Left lung (tissue), 10 donors: ENCODE measurements around the gene AMH. TPM values are rescaled to one million over a fixed set of nuclear protein-coding genes. Genes with fewer than 3 reads are reported as not detected.

Source experiments
- ATAC-seq: fragments of 200-7000 bp; cut with Tn5 transposase; one replicate; pipeline ENCODE4 v1.9.1; 2020; ENCODE audit warnings: moderate library complexity
- DNase-seq, 4 donors: peaks; one replicate each; pipeline ENCODE4 v3.0.0-alpha.2; 2013 to 2020
- H3K27ac ChIP-seq, 2 donors: fragments of 200-600 bp; sonication (generic) in 1 of 2; one replicate each; pipeline versions ENCODE4 v1.5.0 to v1.8.0; 2020 to 2021
- H3K27me3 ChIP-seq, 2 donors: fragments of 200-600 bp; sonication (generic) in 1 of 2; one replicate each; pipeline versions ENCODE4 v1.5.0 to v1.8.0; 2020 to 2021
- H3K36me3 ChIP-seq, 2 donors: fragments of 200-600 bp; sonication (generic) in 1 of 2; one replicate each; pipeline versions ENCODE4 v1.5.0 to v1.8.0; 2020 to 2021
- H3K4me1 ChIP-seq, 2 donors: fragments of 200-600 bp; one replicate each; pipeline ENCODE4 v1.8.0; 2021
- H3K4me3 ChIP-seq, 2 donors: fragments of 200-600 bp; sonication (generic) in 1 of 2; one replicate each; pipeline versions ENCODE4 v1.5.0 to v1.8.0; 2020 to 2021; ENCODE audit warnings: mild to moderate bottlenecking in 1 of 2
- H3K9me3 ChIP-seq, 2 donors: fragments of 200-600 bp; sonication (generic) in 1 of 2; one replicate each; pipeline versions ENCODE4 v1.5.0 to v1.8.0; 2020 to 2021
- CTCF ChIP-seq, 2 donors: fragments of 200-600 bp; sonication (generic) in 1 of 2; IDR thresholded peaks; one replicate each; pipeline versions ENCODE4 v1.5.0 to v1.8.0; 2021; ENCODE audit warnings: antibody characterized with exemption in 2 of 2
- intact Hi-C, 2 donors: fragments of 100-400 bp; cut with DNase I; formaldehyde crosslinking; loops; one replicate each; pipeline versions ENCODE4 v1.11.2 to v1.14.2; 2022
- polyA plus RNA-seq, 6 donors: library from polyadenylated mRNA; unstranded; fragments of 120-200 nt; gene quantifications; one replicate each; pipeline ENCODE4 v1.2.1, GENCODE V29; 2013; ENCODE audit not compliant: insufficient read length in 6 of 6
- total RNA-seq, 2 donors: library from RNA; stranded (reverse); fragmentation: NEBNext Ultra II Directional; extraction: Animal tissue kit (Norgen Biotek cat#: 25700); gene quantifications; one replicate each; pipeline ENCODE4 v1.2.1, GENCODE V29; 2021
- donor health status: DM: no; HTN: yes; CAD: no.
- donor health status: DM: no; HTN: no; CAD: no.

AMH gene
- total and polyA plus RNA-seq, 8 donors = 0.13 to 3.7 (median 1.2) TPM

- no peak for TF ChIP-seq CTCF (IDR thresholded peaks at IDR 0.05)
- H3K4me3 ChIP-seq = no peak overlapping the region
- ATAC-seq (no peak), DNase-seq (peak in 1 of 4 donors; percentile 78)
- peaks cover 17 to 91% of the 10 kb centered on the region in 2 donors for H3K4me1 ChIP-seq
- H3K27me3 ChIP-seq = peaks cover 44 to 60% of the 10 kb centered on the region in 2 donors
- H3K36me3 ChIP-seq = no peaks in the 10 kb centered on the region
- intact Hi-C loops = no loop called here
- peak overlapping the region in 1 of 2 donors; percentile 96 for H3K27ac ChIP-seq
- no peaks in the 10 kb centered on the region for H3K9me3 ChIP-seq
These were observed 39.3 kb downstream of the AMH start for GRCh38 chr19:2288338-2288817.

- Histone ChIP-seq H3K4me3 (peak overlapping the region in 1 of 2 donors; percentile 69), H3K27me3 (peaks cover 44 to 66% of the 10 kb centered on the region in 2 donors), H3K9me3 (no peaks in the 10 kb centered on the region), H3K36me3 (peaks cover 0 to 5% of the 10 kb centered on the region in 2 donors), H3K27ac (peak overlapping the region; percentile 36 to 96), H3K4me1 (peaks cover 17 to 89% of the 10 kb centered on the region in 2 donors)
- intact Hi-C loops = no loop called here
- peak in 1 of 4 donors; percentile 82 for DNase-seq
- ATAC-seq = no peak
- TF ChIP-seq CTCF (IDR thresholded peaks at IDR 0.05) = no peak
These were observed 39.9 kb downstream of the AMH start for GRCh38 chr19:2288818-2289713.

- H3K27ac ChIP-seq = peak overlapping the region; percentile 36 to 96
- H3K36me3 ChIP-seq = peaks cover 0 to 6% of the 10 kb centered on the region in 2 donors
- no peak for TF ChIP-seq CTCF (IDR thresholded peaks at IDR 0.05)
- intact Hi-C loops = no loop called here
- ATAC-seq = peak; percentile 59
- peak overlapping the region; percentile 27 to 69 for H3K4me3 ChIP-seq
- no peaks in the 10 kb centered on the region for H3K9me3 ChIP-seq
- peaks cover 17 to 89% of the 10 kb centered on the region in 2 donors for H3K4me1 ChIP-seq
- H3K27me3 ChIP-seq = peaks cover 44 to 74% of the 10 kb centered on the region in 2 donors
- peak in 2 of 4 donors; percentile 73 to 91 for DNase-seq
These were observed 40.8 kb downstream of the AMH start for GRCh38 chr19:2289714-2290435.

GRCh38 chr19:2290441-2291184 is 41.5 kb downstream of the AMH start:
- no peak for TF ChIP-seq CTCF (IDR thresholded peaks at IDR 0.05)
- ATAC-seq (peak; percentile 5), DNase-seq (peak in 1 of 4 donors; percentile 85)
- intact Hi-C loops = no loop called here
- peaks cover 0 to 13% of the 10 kb centered on the region in 2 donors for H3K36me3 ChIP-seq
- H3K27ac ChIP-seq = peak overlapping the region; percentile 26 to 96
- H3K4me3 ChIP-seq = peak overlapping the region; percentile 27 to 69
- H3K4me1 ChIP-seq = peaks cover 17 to 89% of the 10 kb centered on the region in 2 donors
- peaks cover 44 to 81% of the 10 kb centered on the region in 2 donors for H3K27me3 ChIP-seq
- no peaks in the 10 kb centered on the region for H3K9me3 ChIP-seq
